Transverse colon (tissue), 4 donors: ENCODE data around the gene RNF4. TPM values are rescaled to one million over a fixed set of nuclear protein-coding genes. Genes with fewer than 3 reads are reported as not detected.

Experiments used
- DNase-seq: peaks from one replicate; pipeline ENCODE4 v3.0.0-alpha.2; 2019
- H3K27ac ChIP-seq, 4 donors: fragments of 200-600 bp; sonication (generic); 2 replicates each; pipeline ENCODE4 v1.5.1; 2016 to 2018; ENCODE audit warnings: inconsistent platforms in 4 of 4
- H3K27me3 ChIP-seq: fragments of 200-600 bp; sonication (generic); 2 replicates; pipeline ENCODE4 v1.5.1; 2017; ENCODE audit warnings: inconsistent platforms
- H3K36me3 ChIP-seq, 4 donors: fragments of 200-600 bp; sonication (generic); 2 replicates each; pipeline ENCODE4 v1.5.1; 2017 to 2019; ENCODE audit warnings: inconsistent platforms in 4 of 4
- H3K4me1 ChIP-seq, 4 donors: fragments of 200-600 bp; sonication (generic); 2 replicates each; pipeline ENCODE4 v1.5.1; 2017 to 2020; ENCODE audit warnings: inconsistent platforms in 4 of 4
- H3K4me3 ChIP-seq, 4 donors: fragments of 200-600 bp; sonication (generic); 1 replicate in 1 of 4; 2 replicates in 3 of 4; pipeline versions ENCODE4 v1.5.1 to v1.6.1; 2017 to 2019; ENCODE audit warnings: inconsistent platforms in 4 of 4
- H3K9me3 ChIP-seq, 2 donors: fragments of 200-600 bp; sonication (generic); 2 replicates each; pipeline ENCODE4 v1.5.1; 2017 to 2019; ENCODE audit warnings: inconsistent platforms in 2 of 2
- EP300 ChIP-seq: sonication (generic); formaldehyde crosslinking; IDR thresholded peaks from one replicate; pipeline ENCODE4 v1.6.1; 2017; ENCODE audit warnings: antibody characterized with exemption, low read depth
- POLR2A ChIP-seq: fragments of 450-650 bp; IDR thresholded peaks from one replicate; pipeline ENCODE4 v1.6.1; 2016; ENCODE audit warnings: antibody characterized with exemption, mild to moderate bottlenecking, moderate library complexity
- POLR2AphosphoS5 ChIP-seq, 3 donors: sonication (generic); formaldehyde crosslinking; IDR thresholded peaks; one replicate each; pipeline ENCODE4 v1.6.1; 2016; ENCODE audit warnings: antibody characterized with exemption in 3 of 3
- WGBS, 2 donors: methylation state at CpG; one replicate each; pipeline ENCODE4 v1.1.5; 2018; ENCODE audit warnings: low coverage in 1 of 2; 5-methylcytosine and 5-hydroxymethylcytosine counted together
- in situ Hi-C, 4 donors: fragments of 200-750 bp; cut with MboI; loops; one replicate each; pipeline versions ENCODE4 v1.15.0 to v1.15.1; 2017; ENCODE audit warnings: low sequenced_read_pairs in 3 of 4, low pct_ligation_motif_present in 1 of 4, low pct_unique_long_range_greater_than_20kb in 1 of 4
- intact Hi-C: fragments of 100-400 bp; cut with DNase I; formaldehyde crosslinking; loops from one replicate; pipeline ENCODE4 v1.15.1; 2023; ENCODE audit warnings: low total_unique reads
- total RNA-seq, 4 donors: library from RNA; depleted of rRNA; stranded (reverse); fragments of >200 nt; gene quantifications; one replicate each; pipeline ENCODE4 v1.1.0, GENCODE V29; 2016
- TF ChIP-seq, protein P1 (sequence below), 5 experiments: fragments of 200-600 bp in 3 of 5; fragments of 450-650 bp in 2 of 5; sonication (generic) in 3 of 5; IDR thresholded peaks; 1 replicate in 2 of 5; 2 replicates in 3 of 5; pipeline ENCODE4 v1.5.1; 2016 to 2017; ENCODE audit warnings: antibody characterized with exemption in 5 of 5, inconsistent platforms in 3 of 5, mild to moderate bottlenecking in 2 of 5, moderate library complexity in 1 of 5

The RNF4 gene
- total RNA-seq, 4 donors from 2014 or later, result 20.9 to 50.5 (median 35.8) TPM

DNA sequence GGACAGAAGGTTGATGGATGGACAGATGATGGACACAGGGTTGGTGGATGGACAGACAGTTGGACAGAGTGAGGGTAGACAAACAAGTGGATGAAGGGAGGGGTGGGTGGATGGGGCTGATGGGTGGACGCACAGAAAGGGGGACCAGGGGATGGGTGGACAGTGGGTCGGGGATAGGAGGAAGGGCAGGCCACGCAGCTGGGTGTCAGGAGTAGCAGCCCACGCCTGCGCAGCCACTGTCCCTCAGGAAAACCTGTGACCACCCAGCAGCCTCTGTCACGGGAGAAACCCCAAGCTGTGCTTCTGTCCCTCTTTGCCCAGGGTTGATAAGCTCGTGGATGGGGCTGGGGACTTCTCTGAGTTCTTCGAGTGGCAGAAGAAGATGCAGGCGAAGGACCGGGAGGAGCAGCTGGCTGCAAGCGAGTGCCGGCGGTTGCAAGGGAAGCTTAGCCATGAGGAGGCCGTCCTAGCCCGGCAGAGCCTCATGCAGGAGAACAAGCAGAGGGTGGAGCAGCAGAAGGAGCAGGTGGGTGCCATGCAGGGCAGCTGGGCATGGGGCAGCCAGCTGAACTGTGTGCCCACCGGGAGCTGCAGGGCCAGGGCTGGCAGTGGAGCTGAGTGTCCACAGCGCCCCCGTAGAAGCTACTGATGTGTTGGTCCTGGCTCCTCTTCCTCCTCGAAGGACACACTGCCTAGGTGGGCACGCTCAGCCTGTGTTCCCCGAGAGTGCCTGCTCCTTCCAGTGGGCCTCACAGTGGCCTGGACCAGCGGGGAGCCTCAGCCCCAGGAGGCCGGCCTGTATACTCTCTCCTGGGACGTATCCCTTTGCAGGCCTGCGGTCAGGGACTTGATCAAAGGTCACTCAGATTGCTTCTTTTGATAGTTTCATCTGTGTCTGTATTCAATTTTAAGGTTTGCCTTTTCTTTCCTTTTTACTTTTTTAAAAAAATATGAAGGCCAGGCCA is 16.8 kb upstream of the RNF4 start:
- DNase-seq, result no peak
- in situ Hi-C loops, result loop anchor here in 1 of 4 donors (25.0 kb wide), 1 partner anchor 215 kb away; the partner anchor contains the start of genes HAUS3 and POLN
- intact Hi-C loops, result no loop called here
- no peaks in the 10 kb centered on the region for H3K36me3 ChIP-seq
- H3K27ac ChIP-seq, result no peak overlapping the region
- 80 to 82% methylated on average over 16 to 22 of the region's 25 CpGs for WGBS, 2 donors
- H3K27me3 ChIP-seq, result no peaks in the 10 kb centered on the region
- no peak for TF ChIP-seq EP300
- TF ChIP-seq, protein P1, sequence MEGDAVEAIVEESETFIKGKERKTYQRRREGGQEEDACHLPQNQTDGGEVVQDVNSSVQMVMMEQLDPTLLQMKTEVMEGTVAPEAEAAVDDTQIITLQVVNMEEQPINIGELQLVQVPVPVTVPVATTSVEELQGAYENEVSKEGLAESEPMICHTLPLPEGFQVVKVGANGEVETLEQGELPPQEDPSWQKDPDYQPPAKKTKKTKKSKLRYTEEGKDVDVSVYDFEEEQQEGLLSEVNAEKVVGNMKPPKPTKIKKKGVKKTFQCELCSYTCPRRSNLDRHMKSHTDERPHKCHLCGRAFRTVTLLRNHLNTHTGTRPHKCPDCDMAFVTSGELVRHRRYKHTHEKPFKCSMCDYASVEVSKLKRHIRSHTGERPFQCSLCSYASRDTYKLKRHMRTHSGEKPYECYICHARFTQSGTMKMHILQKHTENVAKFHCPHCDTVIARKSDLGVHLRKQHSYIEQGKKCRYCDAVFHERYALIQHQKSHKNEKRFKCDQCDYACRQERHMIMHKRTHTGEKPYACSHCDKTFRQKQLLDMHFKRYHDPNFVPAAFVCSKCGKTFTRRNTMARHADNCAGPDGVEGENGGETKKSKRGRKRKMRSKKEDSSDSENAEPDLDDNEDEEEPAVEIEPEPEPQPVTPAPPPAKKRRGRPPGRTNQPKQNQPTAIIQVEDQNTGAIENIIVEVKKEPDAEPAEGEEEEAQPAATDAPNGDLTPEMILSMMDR (IDR thresholded peaks at IDR 0.05), result no peak
- no peaks in the 10 kb centered on the region for H3K9me3 ChIP-seq
- no peak overlapping the region for H3K4me3 ChIP-seq
- no peaks in the 10 kb centered on the region for H3K4me1 ChIP-seq

DNA sequence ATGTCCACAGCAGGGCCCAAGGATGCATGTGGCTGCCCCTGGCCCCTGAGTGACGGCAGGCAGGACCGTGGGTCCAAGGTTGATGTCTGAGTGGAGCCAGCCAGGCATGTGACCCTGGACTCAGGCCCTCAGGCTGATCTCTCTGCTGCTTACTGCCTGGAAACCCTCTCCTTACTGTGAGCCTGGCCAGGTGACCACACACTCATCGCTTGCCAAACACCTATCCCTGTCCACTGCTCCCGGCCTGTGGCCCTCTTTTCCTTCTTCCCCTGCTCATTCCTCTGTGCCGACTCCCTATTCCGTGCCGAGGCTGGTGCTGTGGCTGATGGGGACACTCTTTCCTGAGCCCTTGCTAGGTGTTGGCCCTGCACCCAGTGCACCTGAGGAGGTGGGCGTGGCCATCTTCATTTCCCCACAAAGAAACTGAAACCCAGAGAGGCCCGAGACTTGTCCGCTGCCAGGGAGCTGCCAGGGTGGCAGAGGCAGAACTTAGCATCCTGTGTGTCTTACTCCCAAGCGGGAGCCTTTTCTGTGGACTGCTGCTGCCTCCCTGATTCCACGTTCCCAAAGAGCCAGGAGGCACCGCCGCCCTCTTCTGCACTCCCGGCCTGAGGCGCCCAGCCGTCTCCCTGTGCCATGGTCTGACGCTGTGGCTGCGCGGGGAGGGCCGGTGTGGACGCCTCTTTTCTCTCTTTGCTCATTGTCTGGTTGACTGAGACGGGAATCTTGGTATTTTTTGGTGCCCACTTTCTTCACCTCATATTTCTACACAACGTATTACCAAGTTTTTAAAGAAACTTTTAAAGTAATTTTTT is 11.2 kb upstream of the RNF4 start:
- 77 to 90% methylated on average over 2 to 22 of the region's 24 CpGs for WGBS, 2 donors
- Histone ChIP-seq H3K27ac (no peak overlapping the region), H3K36me3 (no peaks in the 10 kb centered on the region), H3K4me3 (no peak overlapping the region), H3K9me3 (no peaks in the 10 kb centered on the region), H3K27me3 (no peaks in the 10 kb centered on the region), H3K4me1 (peaks cover 4 to 6% (median 5%) of the 10 kb centered on the region in 4 donors)
- intact Hi-C loops, result no loop called here
- TF ChIP-seq POLR2AphosphoS5 (IDR thresholded peaks at IDR 0.05), result no peak
- no peak for TF ChIP-seq POLR2A
- no peak for TF ChIP-seq EP300
- TF ChIP-seq, protein P1 (IDR thresholded peaks at IDR 0.05), result no peak
- in situ Hi-C loops, result loop anchor here in 1 of 4 donors (25.0 kb wide), 1 partner anchor 220 kb away; the partner anchor contains the start of genes HAUS3 and POLN
- DNase-seq, result no peak

DNA sequence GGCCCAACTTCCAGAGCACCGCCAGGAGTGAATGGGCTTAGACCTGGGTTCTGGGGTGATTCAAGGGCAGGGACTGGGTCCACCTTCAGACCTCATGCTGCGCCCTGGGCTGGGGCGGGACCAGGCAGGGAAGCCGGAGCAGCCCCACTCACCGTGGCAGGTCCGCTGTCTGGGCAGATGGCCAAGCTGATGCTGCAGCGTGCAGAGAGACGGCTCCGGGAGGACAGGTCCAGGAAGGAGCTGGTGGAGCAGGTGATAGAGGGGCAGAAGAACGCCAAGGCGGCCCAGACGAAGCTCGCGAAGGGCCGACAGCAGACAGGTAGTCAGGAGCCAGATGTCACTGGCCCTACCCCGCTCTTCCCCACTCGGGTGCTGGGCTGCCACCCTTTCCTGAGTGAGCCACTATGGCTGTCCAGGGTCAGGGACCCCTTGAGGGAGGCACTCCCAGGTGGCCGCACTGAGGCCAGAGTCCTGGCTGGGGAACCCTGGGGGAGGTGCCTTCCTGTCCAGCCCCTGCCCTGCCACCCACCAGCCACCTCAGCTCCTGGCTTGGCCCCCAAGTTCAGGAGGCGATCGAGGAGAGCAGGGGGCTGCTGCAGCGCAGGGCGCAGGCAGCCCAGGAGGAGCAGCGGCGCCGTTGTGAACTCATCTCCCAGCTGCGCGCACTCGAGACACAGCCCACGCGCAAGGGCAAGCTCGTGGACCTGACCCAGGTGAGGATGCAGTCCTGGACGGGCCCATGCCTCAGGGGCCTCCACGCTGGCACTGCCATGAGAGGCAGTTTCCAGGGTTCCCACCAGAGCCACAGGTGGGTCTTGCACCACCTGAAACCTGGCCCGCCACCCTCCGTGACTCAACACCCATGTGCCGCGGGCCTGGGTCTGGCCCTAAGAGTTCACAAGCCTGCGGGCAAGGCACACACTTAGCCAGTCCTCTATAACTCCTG is 10.1 kb upstream of the RNF4 start:
- in situ Hi-C loops (loop anchor here in 1 of 4 donors (25.0 kb wide), 1 partner anchor 222 kb away; the partner anchor contains the start of genes HAUS3 and POLN), intact Hi-C loops (no loop called here)
- Histone ChIP-seq H3K27me3 (no peaks in the 10 kb centered on the region), H3K36me3 (no peaks in the 10 kb centered on the region), H3K27ac (no peak overlapping the region), H3K9me3 (no peaks in the 10 kb centered on the region), H3K4me3 (no peak overlapping the region), H3K4me1 (peaks cover 4 to 12% (median 9%) of the 10 kb centered on the region in 4 donors)
- WGBS, 2 donors, result 80% methylated on average over 38 of the region's 38 CpGs; no CpG with 5 or more reads in 1 of the 2 donors
- TF ChIP-seq POLR2AphosphoS5 (IDR thresholded peaks at IDR 0.05) (no peak), EP300 (no peak), POLR2A (no peak)
- TF ChIP-seq, protein P1 (IDR thresholded peaks at IDR 0.05), result no peak
- no peak for DNase-seq
